ENCODE data around the gene ACTL8. TPM values are rescaled to one million over a fixed set of nuclear protein-coding genes. Genes with fewer than 3 reads are reported as not detected.

The ACTL8 gene, protein sequence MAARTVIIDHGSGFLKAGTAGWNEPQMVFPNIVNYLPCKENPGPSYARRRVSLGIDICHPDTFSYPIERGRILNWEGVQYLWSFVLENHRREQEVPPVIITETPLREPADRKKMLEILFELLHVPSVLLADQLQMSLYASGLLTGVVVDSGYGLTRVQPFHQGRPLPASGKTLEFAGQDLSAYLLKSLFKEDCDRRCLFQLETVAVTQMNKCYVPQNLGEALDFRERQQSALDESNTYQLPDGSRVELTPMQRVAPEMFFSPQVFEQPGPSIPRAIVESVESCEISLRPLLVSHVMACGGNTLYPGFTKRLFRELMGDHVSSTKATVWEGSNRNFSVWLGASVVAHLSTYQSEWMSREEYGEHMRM
- not detected in 2 replicates for total RNA-seq

DNA sequence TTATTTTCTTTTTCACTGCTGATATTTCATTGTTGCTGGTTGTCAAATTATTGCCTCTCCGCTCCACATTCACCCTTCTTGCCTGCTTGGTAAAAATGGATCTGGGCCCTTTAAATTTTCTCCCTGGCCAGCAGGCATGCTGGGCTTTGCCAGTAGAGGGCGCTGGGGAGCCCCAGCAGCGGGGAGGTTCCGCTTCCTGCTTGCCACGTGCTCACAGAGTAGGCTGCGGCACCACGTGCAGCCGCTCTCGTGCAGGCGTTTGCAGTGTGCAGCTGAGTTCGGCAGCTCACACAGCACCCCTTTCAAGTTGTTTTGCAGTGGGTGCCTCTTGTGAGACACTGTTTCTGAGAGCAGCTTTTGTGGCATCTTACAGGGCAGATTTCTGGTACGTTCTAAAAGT, at the start of gene ACTL8:
ACTL8 (plus strand) TSS at position 214 of the 400 bp plus-strand sequence. CDS start 67,676 bp downstream, outside the sequence.
- no peak within 1 kb of the TSS for H3K4me3 ChIP-seq (ENCODE audit: low read depth, low read length)
- no peak for FAIRE-seq
- H3K27me3 ChIP-seq (ENCODE audit: control insufficient read depth, insufficient read depth, low read length), result no peaks in the 10 kb centered on the region
- no peaks in the 10 kb centered on the region for H3K36me3 ChIP-seq (ENCODE audit: control insufficient read depth, insufficient read depth, low read length)
- TF ChIP-seq, protein P1, sequence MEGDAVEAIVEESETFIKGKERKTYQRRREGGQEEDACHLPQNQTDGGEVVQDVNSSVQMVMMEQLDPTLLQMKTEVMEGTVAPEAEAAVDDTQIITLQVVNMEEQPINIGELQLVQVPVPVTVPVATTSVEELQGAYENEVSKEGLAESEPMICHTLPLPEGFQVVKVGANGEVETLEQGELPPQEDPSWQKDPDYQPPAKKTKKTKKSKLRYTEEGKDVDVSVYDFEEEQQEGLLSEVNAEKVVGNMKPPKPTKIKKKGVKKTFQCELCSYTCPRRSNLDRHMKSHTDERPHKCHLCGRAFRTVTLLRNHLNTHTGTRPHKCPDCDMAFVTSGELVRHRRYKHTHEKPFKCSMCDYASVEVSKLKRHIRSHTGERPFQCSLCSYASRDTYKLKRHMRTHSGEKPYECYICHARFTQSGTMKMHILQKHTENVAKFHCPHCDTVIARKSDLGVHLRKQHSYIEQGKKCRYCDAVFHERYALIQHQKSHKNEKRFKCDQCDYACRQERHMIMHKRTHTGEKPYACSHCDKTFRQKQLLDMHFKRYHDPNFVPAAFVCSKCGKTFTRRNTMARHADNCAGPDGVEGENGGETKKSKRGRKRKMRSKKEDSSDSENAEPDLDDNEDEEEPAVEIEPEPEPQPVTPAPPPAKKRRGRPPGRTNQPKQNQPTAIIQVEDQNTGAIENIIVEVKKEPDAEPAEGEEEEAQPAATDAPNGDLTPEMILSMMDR (IDR thresholded peaks at IDR 0.05; ENCODE audit: insufficient read depth, low read length, severe bottlenecking), result peak; percentile 2
- no peak for DNase-seq (ENCODE audit: low read depth)

DNA sequence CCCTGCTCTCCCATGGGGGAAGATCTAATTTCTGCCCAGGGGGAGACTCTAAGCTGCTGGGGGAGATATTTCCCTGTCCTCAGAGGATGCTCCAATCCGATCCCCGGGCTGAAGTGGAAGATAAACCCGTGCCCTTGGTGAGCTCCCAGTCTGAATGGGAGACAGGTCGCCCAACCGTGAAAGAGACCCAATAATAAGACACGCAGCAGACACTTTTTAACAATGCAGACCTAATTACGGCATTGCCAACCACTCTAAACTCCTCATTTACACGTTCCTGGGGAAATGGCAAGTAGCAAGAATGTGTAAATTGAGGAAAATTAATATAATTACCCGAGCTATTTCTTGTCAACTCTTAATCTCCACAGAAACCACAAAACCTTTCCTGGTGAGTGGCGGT, 48.7 kb upstream of the ACTL8 start:
- TF ChIP-seq, protein P1 (IDR thresholded peaks at IDR 0.05; ENCODE audit: insufficient read depth, low read length, severe bottlenecking), result no peak
- H3K36me3 ChIP-seq (ENCODE audit: control insufficient read depth, insufficient read depth, low read length), result no peaks in the 10 kb centered on the region
- no peaks in the 10 kb centered on the region for H3K27me3 ChIP-seq (ENCODE audit: control insufficient read depth, insufficient read depth, low read length)
- DNase-seq (ENCODE audit: low read depth), result no peak
- FAIRE-seq, result no peak
- H3K4me3 ChIP-seq (ENCODE audit: low read depth, low read length), result no peak overlapping the region

DNA sequence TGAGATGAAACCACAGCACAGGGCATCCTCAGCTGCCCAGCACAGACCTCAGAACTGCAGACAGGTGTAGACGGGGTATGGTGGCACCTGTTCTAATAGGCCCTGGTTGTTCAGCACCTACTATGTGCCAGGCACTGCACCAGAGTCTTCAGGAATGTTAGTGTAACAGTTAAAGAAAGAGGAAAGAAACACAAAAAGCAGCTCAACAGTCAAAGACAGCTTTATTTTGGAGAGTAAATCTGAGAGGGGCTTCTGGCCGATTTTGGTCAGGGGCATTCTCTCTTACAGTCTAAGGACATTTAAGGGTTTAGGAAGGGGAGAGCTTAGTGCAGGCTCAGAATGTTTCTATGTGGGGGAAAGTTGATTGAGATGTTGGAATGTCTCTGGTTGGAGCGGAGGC, 45.2 kb upstream of the ACTL8 start:
- TF ChIP-seq, protein P1 (IDR thresholded peaks at IDR 0.05; ENCODE audit: insufficient read depth, low read length, severe bottlenecking), result no peak
- no peaks in the 10 kb centered on the region for H3K36me3 ChIP-seq (ENCODE audit: control insufficient read depth, insufficient read depth, low read length)
- no peaks in the 10 kb centered on the region for H3K27me3 ChIP-seq (ENCODE audit: control insufficient read depth, insufficient read depth, low read length)
- H3K4me3 ChIP-seq (ENCODE audit: low read depth, low read length), result no peak overlapping the region
- no peak for DNase-seq (ENCODE audit: low read depth)
- FAIRE-seq, result peak; percentile 40

DNA sequence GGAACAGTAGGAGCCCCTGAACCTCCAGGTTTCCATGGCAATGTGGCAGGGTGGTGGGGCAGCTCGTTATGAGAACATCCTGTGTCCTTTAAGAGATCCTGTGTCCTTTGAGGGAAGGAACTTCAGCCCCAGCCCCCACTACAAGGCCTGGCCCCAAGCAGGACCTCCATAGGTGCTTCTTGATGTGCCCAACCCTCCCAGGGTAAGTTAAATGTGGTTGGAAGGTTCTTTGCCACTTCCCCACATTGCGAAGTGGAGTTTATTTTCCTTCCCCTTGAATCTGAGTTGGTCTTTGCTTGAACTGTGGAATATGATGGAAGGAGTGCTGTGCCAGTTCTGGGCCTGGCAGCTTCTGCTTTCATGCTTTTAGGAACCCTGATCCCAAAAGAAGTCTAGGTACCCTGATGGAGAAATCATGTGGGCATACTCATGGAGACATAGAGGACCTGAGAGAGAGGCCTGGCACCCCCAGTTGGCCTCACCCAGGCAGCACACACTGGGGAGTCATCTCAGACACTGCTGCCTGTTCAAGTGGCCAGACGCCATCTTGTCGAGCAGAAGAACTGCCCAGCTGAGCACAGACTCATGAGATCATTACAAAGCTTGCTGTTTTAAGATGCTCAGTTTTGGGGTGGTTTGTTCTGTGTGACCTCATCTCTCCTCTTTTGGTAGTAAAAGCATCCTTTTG, 44.1 kb upstream of the ACTL8 start:
- FAIRE-seq (no peak), DNase-seq (ENCODE audit: low read depth) (no peak)
- no peaks in the 10 kb centered on the region for H3K36me3 ChIP-seq (ENCODE audit: control insufficient read depth, insufficient read depth, low read length)
- TF ChIP-seq, protein P1 (IDR thresholded peaks at IDR 0.05; ENCODE audit: insufficient read depth, low read length, severe bottlenecking), result no peak
- H3K4me3 ChIP-seq (ENCODE audit: low read depth, low read length), result no peak overlapping the region
- H3K27me3 ChIP-seq (ENCODE audit: control insufficient read depth, insufficient read depth, low read length), result no peaks in the 10 kb centered on the region

DNA sequence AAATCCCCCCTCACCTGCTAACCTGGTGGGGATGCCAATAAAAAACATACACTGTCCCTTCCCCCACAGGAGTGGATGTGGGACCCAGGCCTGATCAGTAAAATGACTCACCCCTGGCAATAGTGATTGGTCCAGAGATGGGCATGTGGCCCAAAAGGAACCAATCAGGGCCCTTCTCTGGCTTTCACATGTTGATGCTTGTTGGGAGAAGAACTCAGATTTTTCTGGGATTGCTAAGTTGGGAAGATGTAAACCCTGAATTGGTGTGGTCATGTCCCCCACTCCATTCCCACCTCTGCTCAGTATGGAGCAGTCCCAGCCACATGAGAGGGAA, 43.6 kb upstream of the ACTL8 start:
- H3K4me3 ChIP-seq (ENCODE audit: low read depth, low read length), result no peak overlapping the region
- H3K36me3 ChIP-seq (ENCODE audit: control insufficient read depth, insufficient read depth, low read length), result no peaks in the 10 kb centered on the region
- FAIRE-seq (no peak), DNase-seq (ENCODE audit: low read depth) (no peak)
- TF ChIP-seq, protein P1 (IDR thresholded peaks at IDR 0.05; ENCODE audit: insufficient read depth, low read length, severe bottlenecking), result no peak
- H3K27me3 ChIP-seq (ENCODE audit: control insufficient read depth, insufficient read depth, low read length), result no peaks in the 10 kb centered on the region

All from bronchial epithelial cell (primary cell).